Testis (tissue), 3 donors: Measurements from ENCODE around the gene FKBP1B. TPM values are rescaled to one million over a fixed set of nuclear protein-coding genes. Genes with fewer than 3 reads are reported as not detected.

Experiments used
- DNase-seq: peaks from one replicate; pipeline ENCODE4 v3.0.0-alpha.2; 2019
- H3K27ac ChIP-seq, 2 donors: fragments of 200-600 bp; sonication (generic); one replicate each; pipeline ENCODE4 v1.5.1; 2019
- H3K27me3 ChIP-seq: fragments of 200-600 bp; sonication (generic); one replicate; pipeline ENCODE4 v1.5.1; 2019
- H3K36me3 ChIP-seq: fragments of 200-600 bp; sonication (generic); one replicate; pipeline ENCODE4 v1.5.1; 2017; ENCODE audit warnings: low read depth; ENCODE audit errors: missing control alignments
- H3K4me1 ChIP-seq: fragments of 200-600 bp; sonication (generic); one replicate; pipeline ENCODE4 v1.5.1; 2019
- H3K4me3 ChIP-seq, 2 donors: fragments of 200-600 bp; sonication (generic); one replicate each; pipeline ENCODE4 v1.5.1; 2017 to 2019
- H3K9me3 ChIP-seq: fragments of 200-600 bp; sonication (generic); one replicate; pipeline ENCODE4 v1.5.1; 2017
- CTCF ChIP-seq, 3 experiments: fragments of 450-650 bp in 2 of 3; fragments of 200-600 bp in 1 of 3; sonication (generic) in 1 of 3; IDR thresholded peaks; one replicate each; pipeline ENCODE4 v1.5.1; 2016 to 2019; ENCODE audit warnings: antibody characterized with exemption in 3 of 3, mild to moderate bottlenecking in 2 of 3, moderate library complexity in 1 of 3
- POLR2A ChIP-seq: fragments of 450-650 bp; IDR thresholded peaks from one replicate; pipeline ENCODE4 v1.6.1; 2017; ENCODE audit warnings: antibody characterized with exemption, mild to moderate bottlenecking, moderate library complexity
- WGBS, 2 donors: methylation state at CpG; one replicate each; pipeline ENCODE4 v1.1.5; 2018; 5-methylcytosine and 5-hydroxymethylcytosine counted together
- intact Hi-C: fragments of 100-400 bp; cut with DNase I; formaldehyde crosslinking; loops from one replicate; pipeline ENCODE4 v1.15.1; 2023; ENCODE audit warnings: low total_unique reads
- polyA plus RNA-seq: library from polyadenylated mRNA; stranded (reverse); fragments of 350-450 nt; fragmentation: Illumina TruSeq; extraction: RNeasy Lipid Tissue Mini Kit (QIAGEN cat#74804); gene quantifications from one replicate; pipeline ENCODE4 v1.2.3, GENCODE V29; 2014; ENCODE audit warnings: low read depth, low replicate concordance; ENCODE audit not compliant: insufficient read depth
- total RNA-seq, 2 donors: library from RNA; depleted of rRNA; stranded (reverse); fragments of >200 nt; gene quantifications; one replicate each; pipeline ENCODE4 v1.2.3, GENCODE V29; 2016

The FKBP1B gene
- total and polyA plus RNA-seq, 3 donors from 2014 or later = 2.7 to 3.6 (median 3.0) TPM

- H3K4me1 ChIP-seq = no peaks in the 10 kb centered on the region
- TF ChIP-seq CTCF (IDR thresholded peaks at IDR 0.05) (no peak), POLR2A (no peak)
- WGBS, 2 donors = 78 to 91% methylated on average over 10 to 14 of the region's 14 CpGs
- H3K27ac ChIP-seq = no peak overlapping the region
- intact Hi-C loops = no loop called here
- H3K27me3 ChIP-seq = no peaks in the 10 kb centered on the region
- DNase-seq = no peak
- H3K4me3 ChIP-seq = no peak overlapping the region
- no peaks in the 10 kb centered on the region for H3K9me3 ChIP-seq
- H3K36me3 ChIP-seq = no peaks in the 10 kb centered on the region
These were observed 27.1 kb upstream of the FKBP1B start for GRCh38 chr2:24022324-24022974.

GRCh38 chr2:24022975-24023575 lies 26.5 kb upstream of the FKBP1B start:
- no peaks in the 10 kb centered on the region for H3K27me3 ChIP-seq
- H3K27ac ChIP-seq = no peak overlapping the region
- intact Hi-C loops = no loop called here
- 88 to 91% methylated on average over 12 to 16 of the region's 16 CpGs for WGBS, 2 donors
- H3K9me3 ChIP-seq = no peaks in the 10 kb centered on the region
- no peak overlapping the region for H3K4me3 ChIP-seq
- TF ChIP-seq POLR2A (no peak), CTCF (IDR thresholded peaks at IDR 0.05) (no peak)
- H3K36me3 ChIP-seq = no peaks in the 10 kb centered on the region
- H3K4me1 ChIP-seq = no peaks in the 10 kb centered on the region
- peak; percentile 7 for DNase-seq

GRCh38 chr2:24024018-24024417 lies 25.5 kb upstream of the FKBP1B start:
- H3K4me3 ChIP-seq = no peak overlapping the region
- intact Hi-C loops = no loop called here
- TF ChIP-seq POLR2A (no peak), CTCF (IDR thresholded peaks at IDR 0.05) (no peak)
- no peaks in the 10 kb centered on the region for H3K4me1 ChIP-seq
- 80 to 87% methylated on average over 6 to 12 of the region's 12 CpGs for WGBS, 2 donors
- no peaks in the 10 kb centered on the region for H3K27me3 ChIP-seq
- peak; percentile 14 for DNase-seq
- no peak overlapping the region for H3K27ac ChIP-seq
- H3K9me3 ChIP-seq = no peaks in the 10 kb centered on the region
- no peaks in the 10 kb centered on the region for H3K36me3 ChIP-seq

- TF ChIP-seq POLR2A (no peak), CTCF (IDR thresholded peaks at IDR 0.05) (no peak)
- WGBS, 2 donors = 87 to 89% methylated on average over 14 to 17 of the region's 17 CpGs
- no peak overlapping the region for H3K27ac ChIP-seq
- H3K36me3 ChIP-seq = no peaks in the 10 kb centered on the region
- H3K4me1 ChIP-seq = no peaks in the 10 kb centered on the region
- no peaks in the 10 kb centered on the region for H3K9me3 ChIP-seq
- H3K4me3 ChIP-seq = no peak overlapping the region
- peak; percentile 7 for DNase-seq
- intact Hi-C loops = no loop called here
- no peaks in the 10 kb centered on the region for H3K27me3 ChIP-seq
These were observed 24.4 kb upstream of the FKBP1B start for GRCh38 chr2:24024996-24025663.
